ENCODE data around the gene AIF1L.
"Not testable (repeated sequence)": the region's sequence is repeated elsewhere in the genome, so short reads cannot be mapped to it uniquely, and the experiment has no call there.

AIF1L gene

GRCh38 chr9:131099845-131100244, 3.5 kb downstream of the AIF1L start:
- not testable (repeated sequence) for DNase-seq

DNA sequence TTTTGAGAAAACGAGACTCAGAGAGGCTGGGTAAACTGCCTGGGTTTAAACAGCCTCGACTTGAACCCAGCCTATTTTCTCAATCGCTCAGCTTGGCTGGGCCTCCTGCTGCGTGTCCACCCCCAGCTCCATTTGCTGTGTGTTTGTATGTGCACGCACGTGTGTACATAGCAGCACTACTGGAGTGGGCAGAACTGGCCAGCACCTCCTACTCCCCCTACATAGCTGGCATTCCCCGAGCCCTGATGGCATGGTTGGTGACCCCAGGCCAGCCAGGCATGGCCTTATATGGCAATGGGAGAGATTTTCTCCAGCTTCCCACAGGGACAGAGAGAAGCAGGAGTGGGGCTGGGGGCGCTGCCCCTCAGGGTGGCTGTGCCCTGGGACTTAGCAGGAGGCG, 4.1 kb downstream of the AIF1L start:
- no peak for DNase-seq

- no peak for DNase-seq
These were observed 5.1 kb downstream of the AIF1L start for GRCh38 chr9:131101207-131101964.

DNA sequence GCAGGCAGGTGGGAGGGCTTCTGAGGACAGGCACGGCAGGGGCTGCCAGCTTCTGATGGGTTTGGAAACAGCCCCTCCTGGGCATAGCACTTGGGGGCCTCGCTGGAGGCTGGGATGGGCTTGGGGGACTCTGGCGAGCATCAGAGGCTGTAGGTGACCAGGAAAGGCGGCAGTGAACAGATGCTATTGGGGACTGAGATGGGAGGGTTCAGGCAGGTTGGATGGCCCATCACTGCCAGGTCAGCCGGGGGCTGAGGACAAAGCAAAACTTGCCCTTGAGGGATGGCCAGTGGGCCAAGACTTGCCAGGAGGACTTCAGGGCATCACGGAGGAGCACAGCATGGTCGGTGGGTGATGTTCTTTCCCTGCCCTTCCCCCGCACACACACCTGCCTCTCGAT, 6.7 kb downstream of the AIF1L start:
- no peak for DNase-seq

GRCh38 chr9:131103535-131103934, 7.2 kb downstream of the AIF1L start:
- no peak for DNase-seq

- no peak for DNase-seq
These were observed 7.8 kb downstream of the AIF1L start for GRCh38 chr9:131104016-131104740.

DNA sequence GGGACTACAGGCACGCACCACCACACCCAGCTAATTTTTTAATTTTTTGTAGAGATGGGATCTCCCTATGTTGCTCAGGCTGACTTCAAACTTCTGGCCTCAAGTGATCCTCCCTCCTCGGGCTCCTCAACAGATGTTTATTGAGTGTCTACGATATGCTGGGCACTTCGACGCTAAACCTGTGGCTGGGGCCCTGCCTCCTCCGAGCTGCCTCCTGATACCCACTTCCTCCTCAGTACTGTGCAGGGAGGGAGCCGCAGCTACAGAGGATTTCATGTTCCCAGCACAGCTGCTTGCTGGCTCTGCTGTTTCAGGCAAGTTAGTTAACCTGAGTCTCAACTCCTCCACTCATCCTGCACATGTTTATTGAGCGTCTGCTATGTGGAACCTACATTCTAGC, 9.6 kb downstream of the AIF1L start:
- DNase-seq = no peak

DNA sequence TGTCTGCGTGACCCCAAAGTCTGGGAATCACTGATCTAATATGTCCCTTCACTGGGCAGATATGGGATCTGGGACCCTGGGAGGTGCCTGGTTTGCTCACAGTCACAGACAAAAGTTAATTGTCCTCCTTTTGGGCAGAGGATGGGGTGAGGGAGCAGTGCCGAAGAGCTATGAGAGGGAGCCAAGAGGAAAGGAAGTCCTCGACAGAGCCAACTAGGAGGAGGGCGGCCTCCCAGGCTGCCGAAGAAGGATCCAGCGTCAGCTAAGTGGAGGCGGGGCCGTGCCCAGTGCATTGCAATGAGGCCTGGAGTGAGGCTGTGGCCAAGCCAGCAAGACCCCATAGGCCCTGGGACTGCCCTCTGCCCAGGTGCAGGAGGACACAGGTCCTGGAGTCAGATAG, 11.4 kb downstream of the AIF1L start:
- no peak for DNase-seq

DNA sequence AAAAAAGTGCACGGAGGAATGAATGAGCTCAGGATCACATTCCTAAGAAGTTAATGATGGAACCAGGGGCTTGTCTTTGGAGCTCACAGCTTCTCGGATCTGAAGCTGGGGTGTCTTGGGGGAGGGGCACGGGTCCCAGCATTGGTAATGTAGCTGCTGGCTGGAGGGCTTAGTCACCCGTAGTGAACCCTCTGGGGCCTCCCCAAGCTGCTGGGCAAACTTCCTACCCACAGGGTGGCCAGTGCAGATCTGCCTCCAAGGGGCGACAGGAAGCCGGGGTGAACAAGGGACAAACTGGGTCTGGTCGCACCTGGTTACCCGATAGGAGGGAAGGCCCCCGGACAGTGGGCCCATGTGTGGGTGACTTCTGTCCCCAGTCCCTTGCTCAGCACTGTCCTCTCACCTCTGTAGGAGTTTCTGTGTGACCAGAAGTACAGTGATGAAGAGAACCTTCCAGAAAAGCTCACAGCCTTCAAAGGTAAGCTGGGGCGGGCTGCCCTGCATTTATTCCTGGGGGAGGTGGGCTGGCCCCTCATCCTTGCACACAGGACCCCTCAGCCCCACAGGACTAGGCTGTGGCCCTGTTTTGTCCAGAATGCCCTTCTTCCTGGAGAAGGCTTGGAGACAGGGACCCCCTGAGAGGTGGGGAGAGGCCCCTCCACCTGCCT, 15.0 kb downstream of the AIF1L start:
- DNase-seq = no peak

GRCh38 chr9:131111854-131112311, 15.6 kb downstream of the AIF1L start:
- no peak for DNase-seq

DNA sequence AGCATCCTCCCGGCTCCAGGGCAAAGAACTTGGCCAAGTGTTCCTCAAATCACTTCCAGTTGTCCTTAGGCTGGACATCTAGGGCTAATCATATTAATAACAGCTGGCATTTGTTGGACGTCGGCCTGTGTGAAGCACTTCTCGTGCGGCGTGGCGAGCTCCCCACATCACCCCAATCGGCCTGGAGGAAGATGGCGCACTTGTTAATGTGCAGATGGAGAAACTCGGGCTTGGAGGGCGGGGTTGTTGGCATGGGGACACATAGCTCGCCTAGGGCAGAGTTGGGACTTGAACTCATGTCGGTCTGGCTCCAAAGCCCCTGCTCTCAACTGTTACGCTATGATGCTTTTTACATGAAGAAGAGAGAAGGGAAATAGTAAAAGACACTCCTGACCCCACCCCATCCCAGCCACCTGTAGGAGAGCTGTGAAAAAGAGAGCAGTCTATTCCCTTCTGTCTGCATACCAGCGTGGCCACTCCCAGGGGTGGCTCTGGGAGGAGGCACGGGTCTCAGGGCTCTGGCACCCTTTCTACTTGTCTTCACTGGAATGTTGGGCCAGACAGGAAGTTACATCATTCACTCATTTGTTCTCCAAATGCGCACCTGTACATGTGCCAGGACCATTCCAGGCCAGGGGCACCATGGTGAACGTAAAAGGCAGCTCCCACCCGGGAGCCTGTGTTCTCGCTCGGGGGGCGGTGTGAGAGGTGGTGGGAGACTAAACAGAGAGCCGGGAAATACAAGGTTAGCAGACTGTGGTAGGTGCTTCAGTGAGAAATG, 16.2 kb downstream of the AIF1L start:
- no peak for DNase-seq

DNA sequence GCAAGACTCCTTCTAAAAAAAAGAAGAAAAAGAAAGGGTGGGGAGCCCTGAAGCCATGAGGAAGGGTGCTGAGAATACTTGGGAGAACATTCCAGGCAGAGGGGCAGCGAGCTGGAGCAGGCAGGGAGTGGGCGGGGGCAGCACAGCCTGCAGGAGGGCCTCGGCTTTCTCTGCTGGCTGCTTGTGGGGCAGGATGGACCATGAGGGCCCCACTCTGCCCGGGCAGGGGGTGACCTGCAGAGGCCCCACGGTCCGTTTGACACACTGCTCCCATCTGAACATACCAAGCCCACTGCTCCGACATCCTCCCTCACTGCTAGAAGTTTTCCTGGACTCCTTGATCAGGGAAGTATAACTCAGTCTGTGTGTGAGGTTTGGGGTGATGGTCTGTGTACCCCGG, 17.3 kb downstream of the AIF1L start:
- no peak for DNase-seq

DNA sequence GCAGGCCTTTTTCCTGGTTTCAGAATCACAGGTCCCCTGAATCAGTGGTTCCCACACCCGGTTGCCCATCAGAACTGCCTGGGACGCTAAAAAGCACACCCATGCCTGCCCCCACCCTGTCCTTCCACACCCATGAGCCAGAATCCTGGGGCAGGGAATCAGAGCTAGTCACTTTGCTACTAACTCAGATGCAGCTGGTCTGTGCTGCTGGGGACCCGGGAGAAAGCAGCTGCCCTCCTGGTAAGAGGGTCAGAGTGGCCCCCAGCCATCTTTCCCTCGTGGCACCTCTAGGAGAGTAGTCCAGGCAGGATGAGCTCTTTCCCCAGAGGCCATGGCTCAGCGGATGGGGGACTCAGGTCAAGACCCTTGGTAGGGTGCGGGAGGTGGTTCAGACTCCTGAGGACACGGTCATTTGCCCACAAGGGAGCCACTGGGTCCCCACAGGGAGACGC, 17.8 kb downstream of the AIF1L start:
- DNase-seq = no peak

DNA sequence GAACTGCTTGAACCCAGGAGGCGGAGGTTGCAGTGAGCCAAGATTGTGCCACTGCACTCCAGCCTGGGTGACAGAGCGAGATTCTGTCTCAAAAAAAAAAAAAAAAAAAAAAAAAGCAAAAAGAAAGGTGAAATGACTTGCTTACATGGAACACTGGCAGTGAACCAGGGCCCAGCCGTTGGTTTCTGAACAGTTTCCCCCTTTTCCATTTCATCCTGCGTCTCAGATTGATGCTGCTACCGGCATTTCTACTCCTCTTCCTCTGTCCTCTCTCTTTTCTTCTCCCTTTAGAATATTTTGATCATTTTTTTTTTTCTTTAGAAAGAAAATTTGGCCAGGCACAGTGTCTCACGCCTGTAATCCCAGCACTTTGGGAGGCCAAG, 19.0 kb downstream of the AIF1L start:
- not testable (repeated sequence) for DNase-seq

GRCh38 chr9:131116281-131117120, 20.2 kb downstream of the AIF1L start:
- no peak for DNase-seq

DNA sequence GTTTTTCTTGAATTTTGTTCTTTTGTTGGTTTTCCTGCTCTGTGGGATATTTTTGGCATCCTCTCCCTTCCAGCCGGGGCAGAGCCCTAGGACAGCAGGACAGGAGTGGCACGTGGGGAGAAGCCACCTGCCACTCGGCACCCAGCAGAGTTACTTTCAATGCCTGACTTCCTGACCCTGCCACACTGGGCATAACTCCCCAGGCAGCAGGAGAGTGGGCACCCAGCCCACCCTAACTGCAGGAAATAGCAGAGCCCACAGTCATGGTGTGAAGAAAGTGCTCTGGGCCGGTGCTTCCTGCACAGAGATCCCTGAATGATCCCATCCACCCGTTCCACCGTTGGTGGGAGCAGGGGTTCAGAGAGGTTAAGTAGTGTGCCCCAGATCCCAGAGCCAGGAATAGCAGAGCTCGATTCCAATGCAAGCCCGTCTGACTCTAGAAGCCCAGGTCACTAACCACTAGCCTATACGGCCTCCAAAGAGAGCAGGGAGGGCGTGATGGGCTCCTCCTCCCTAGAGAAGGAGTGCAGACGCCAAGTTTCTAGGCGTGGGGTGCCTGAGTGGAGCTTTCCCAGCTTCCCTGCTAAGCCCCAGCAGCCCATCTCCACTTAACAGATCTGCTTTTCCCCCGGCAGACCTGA, 20.9 kb downstream of the AIF1L start:
- no peak for DNase-seq

GRCh38 chr9:131117762-131118145, 21.4 kb downstream of the AIF1L start:
- no peak for DNase-seq

DNA sequence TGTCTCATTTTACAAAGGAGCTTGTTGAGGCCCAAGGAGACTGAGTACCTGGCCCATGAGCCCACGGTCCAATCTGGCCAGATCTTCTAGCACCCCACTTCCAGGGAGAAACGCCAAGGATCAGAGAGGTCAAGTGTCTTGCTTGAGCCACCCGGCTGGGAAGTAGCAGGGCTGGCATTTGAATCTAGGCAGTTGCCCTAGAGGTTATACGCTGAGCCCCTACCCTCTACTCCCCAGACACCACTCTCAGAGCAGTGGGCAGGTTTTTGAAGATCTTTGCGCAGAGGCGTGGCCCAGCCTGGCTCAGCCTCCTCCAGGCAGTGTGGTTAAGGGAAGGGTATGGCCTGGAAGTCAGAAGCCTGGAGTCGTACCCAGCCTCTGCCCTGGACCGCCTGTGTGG, 23.3 kb downstream of the AIF1L start:
- DNase-seq = no peak

DNA sequence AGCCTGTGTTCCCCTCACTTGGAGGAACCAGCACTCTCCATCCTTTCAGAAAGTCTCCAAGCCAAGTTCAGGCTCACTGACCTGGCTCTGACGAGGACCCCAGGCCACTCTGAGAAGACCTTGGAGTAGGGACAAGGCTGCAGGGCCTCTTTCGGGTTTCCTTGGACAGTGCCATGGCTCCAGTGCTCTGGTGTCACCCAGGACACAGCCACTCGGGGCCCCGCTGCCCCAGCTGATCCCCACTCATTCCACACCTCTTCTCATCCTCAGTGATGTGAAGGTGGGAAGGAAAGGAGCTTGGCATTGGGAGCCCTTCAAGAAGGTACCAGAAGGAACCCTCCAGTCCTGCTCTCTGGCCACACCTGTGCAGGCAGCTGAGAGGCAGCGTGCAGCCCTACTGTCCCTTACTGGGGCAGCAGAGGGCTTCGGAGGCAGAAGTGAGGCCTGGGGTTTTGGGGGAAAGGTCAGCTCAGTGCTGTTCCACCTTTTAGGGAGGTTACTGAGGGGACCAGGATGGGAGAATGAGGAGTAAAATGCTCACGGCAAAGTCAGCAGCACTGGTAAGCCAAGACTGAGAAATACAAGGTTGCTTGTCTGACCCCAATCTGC, 24.4 kb downstream of the AIF1L start:
- no peak for DNase-seq

- DNase-seq = no peak
These were observed 25.0 kb downstream of the AIF1L start for GRCh38 chr9:131121346-131121745.

- DNase-seq = no peak
These were observed 25.8 kb downstream of the AIF1L start for GRCh38 chr9:131122158-131122557.

DNA sequence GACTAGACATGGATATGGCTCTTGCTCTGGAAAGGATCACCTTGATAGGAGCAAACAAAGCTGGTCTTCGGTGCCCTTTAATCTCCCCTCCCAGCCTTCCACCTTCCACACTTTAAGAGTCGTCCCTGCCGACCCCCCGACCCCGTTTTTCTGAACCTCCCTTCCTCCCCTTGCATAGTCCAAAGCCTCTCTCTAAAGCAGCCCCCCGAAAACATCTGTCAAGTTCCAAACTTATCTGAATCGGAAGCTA, 28.6 kb downstream of the AIF1L start:
- no peak for DNase-seq
